ENCODE results near the gene PDIA2.

DNA sequence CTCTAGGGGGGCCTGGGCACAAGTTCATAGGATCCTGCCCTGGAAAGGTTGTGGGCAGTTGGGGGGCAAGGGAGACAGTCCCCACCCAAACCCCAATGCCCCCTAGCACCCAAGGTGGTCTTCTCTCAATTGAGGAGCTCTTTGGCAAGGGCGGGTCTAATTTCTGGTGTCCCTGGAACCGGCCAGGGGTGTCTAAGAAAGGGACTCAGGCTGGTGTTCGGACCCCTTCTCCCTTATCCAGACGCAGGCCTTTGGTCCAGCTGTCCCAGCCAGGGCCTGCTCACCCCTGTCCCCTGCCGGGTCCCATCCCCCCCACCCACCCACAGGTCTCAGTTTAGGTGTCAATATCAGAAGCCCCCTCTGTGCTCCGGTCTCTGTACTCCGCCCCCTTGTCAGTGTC lies 3.4 kb upstream of the PDIA2 start:
- TF ChIP-seq EZH2 (IDR thresholded peaks at IDR 0.05; ENCODE audit: borderline replicate concordance, low read depth, low read length, severe bottlenecking) (no peak), POLR2AphosphoS5 (IDR thresholded peaks at IDR 0.05; ENCODE audit: insufficient read depth, low read depth, low read length) (no peak), JUN (IDR thresholded peaks at IDR 0.05; ENCODE audit: borderline replicate concordance, insufficient read depth, insufficient read length, low read depth) (no peak), MAX (IDR thresholded peaks at IDR 0.05; ENCODE audit: insufficient read depth, insufficient read length) (no peak), MYC (IDR thresholded peaks at IDR 0.05; ENCODE audit: low read depth, low read length) (no peak), POLR2A (IDR thresholded peaks at IDR 0.05; ENCODE audit: low read depth, low read length) (no peak), FOS (IDR thresholded peaks at IDR 0.05; ENCODE audit: borderline replicate concordance, insufficient read depth, low read length) (no peak)
- TF ChIP-seq, protein P1, sequence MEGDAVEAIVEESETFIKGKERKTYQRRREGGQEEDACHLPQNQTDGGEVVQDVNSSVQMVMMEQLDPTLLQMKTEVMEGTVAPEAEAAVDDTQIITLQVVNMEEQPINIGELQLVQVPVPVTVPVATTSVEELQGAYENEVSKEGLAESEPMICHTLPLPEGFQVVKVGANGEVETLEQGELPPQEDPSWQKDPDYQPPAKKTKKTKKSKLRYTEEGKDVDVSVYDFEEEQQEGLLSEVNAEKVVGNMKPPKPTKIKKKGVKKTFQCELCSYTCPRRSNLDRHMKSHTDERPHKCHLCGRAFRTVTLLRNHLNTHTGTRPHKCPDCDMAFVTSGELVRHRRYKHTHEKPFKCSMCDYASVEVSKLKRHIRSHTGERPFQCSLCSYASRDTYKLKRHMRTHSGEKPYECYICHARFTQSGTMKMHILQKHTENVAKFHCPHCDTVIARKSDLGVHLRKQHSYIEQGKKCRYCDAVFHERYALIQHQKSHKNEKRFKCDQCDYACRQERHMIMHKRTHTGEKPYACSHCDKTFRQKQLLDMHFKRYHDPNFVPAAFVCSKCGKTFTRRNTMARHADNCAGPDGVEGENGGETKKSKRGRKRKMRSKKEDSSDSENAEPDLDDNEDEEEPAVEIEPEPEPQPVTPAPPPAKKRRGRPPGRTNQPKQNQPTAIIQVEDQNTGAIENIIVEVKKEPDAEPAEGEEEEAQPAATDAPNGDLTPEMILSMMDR (IDR thresholded peaks at IDR 0.05; ENCODE audit: extremely low read depth in 1 of 2, insufficient read depth in 1 of 2, low read depth in 1 of 2, low read length in 2 of 2) = no peak
